HepG2 (cell line): ENCODE measurements around the gene EXOC3L4. TPM values are rescaled to one million over a fixed set of nuclear protein-coding genes. Genes with fewer than 3 reads are reported as not detected.

Experiments used
- ATAC-seq: fragments of 200-7000 bp; cut with Tn5 transposase; 3 replicates; pipeline ENCODE4 v1.9.1; 2020; ENCODE audit warnings: mild to moderate bottlenecking, moderate library complexity
- BruUV-seq: library from RNA; stranded (reverse); fragments of 400-500 nt; replicated peaks from 2 replicates; lab custom pipeline; 2021; lab: Mats Ljungman, UMichigan
- CTCF ChIA-PET: fragments of 300-600 bp; formaldehyde crosslinking; extraction: SDS; loops from one replicate; lab custom pipeline; 2021; ENCODE audit warnings: low total read pairs, inconsistent platforms, low intra/inter-chr PET ratio; lab: Yijun Ruan, JAX
- POLR2A ChIA-PET: fragments of 350-600 bp; sonication (Branson Sonifier 250); formaldehyde crosslinking; loops from one replicate; lab custom pipeline; 2020; ENCODE audit warnings: antibody characterized with exemption, inconsistent platforms; lab: Yijun Ruan, JAX
- DNase-seq: peaks from one replicate; pipeline ENCODE4 v3.0.0-alpha.2; 2015; ENCODE audit warnings: low spot score
- FAIRE-seq: peaks from 3 replicates; lab custom pipeline; 2011; peaks lifted over from hg19 to GRCh38; lab: Jason Lieb, UNC
- H2AFZ ChIP-seq: one replicate; pipeline ENCODE4 v1.6.1; 2011; ENCODE audit warnings: low read length, inconsistent platforms
- H3K27ac ChIP-seq: fragments of 300-600 bp; 3 replicates; pipeline ENCODE4 v1.8.0; 2011; ENCODE audit warnings: mixed run types, mild to moderate bottlenecking, mixed read lengths, low read length, inconsistent platforms; ENCODE audit not compliant: insufficient read depth; ENCODE audit errors: extremely low read length
- H3K27me3 ChIP-seq, 2 experiments: fragments of 200-600 bp in 1 of 2; 2 replicates in 1 of 2; 3 replicates in 1 of 2; pipeline versions ENCODE4 v1.6.0 to v1.8.0; 2011; ENCODE audit warnings: low read length in 2 of 2, mild to moderate bottlenecking in 2 of 2, moderate library complexity in 2 of 2, inconsistent platforms in 1 of 2; ENCODE audit not compliant: insufficient read depth in 2 of 2, control insufficient read depth in 1 of 2
- H3K36me3 ChIP-seq, 2 experiments: fragments of 200-600 bp in 1 of 2; replicated peaks in 1 of 2; 2 replicates in 1 of 2; 3 replicates in 1 of 2; pipeline versions ENCODE4 v1.5.1 to v1.8.0; 2011; ENCODE audit warnings: low read length in 2 of 2, inconsistent platforms in 1 of 2; ENCODE audit not compliant: insufficient read depth in 2 of 2, control insufficient read depth in 1 of 2
- H3K4me1 ChIP-seq: 2 replicates; pipeline ENCODE4 v1.5.1; 2012; ENCODE audit warnings: low read length, inconsistent platforms; ENCODE audit not compliant: insufficient read depth
- H3K4me2 ChIP-seq: 2 replicates; pipeline ENCODE4 v1.6.0; 2011; ENCODE audit warnings: low read depth, low read length, inconsistent platforms
- H3K4me3 ChIP-seq, 3 experiments: fragments of 200-600 bp in 1 of 3; sonication (generic), shearing (Covaris generic) in 1 of 3; replicated peaks in 1 of 3; 2 replicates each; pipeline ENCODE4 v1.5.1; 2011 to 2016; ENCODE audit warnings: low read length in 3 of 3, inconsistent platforms in 2 of 3, low read depth in 2 of 3, mild to moderate bottlenecking in 2 of 3, control low read depth in 1 of 3, mixed read lengths in 1 of 3; ENCODE audit not compliant: insufficient read depth in 1 of 3
- H3K79me2 ChIP-seq: one replicate; pipeline ENCODE4 v1.6.1; 2011; ENCODE audit warnings: low read length, inconsistent platforms; ENCODE audit not compliant: insufficient read depth
- H3K9ac ChIP-seq: 2 replicates; pipeline ENCODE4 v1.6.0; 2011; ENCODE audit warnings: mild to moderate bottlenecking, low read depth, low read length, inconsistent platforms; ENCODE audit not compliant: insufficient read depth
- H3K9me3 ChIP-seq: 2 replicates; pipeline ENCODE4 v1.5.1; 2012; ENCODE audit warnings: mild to moderate bottlenecking, low read length
- H4K20me1 ChIP-seq: 2 replicates; pipeline ENCODE4 v1.6.0; 2011; ENCODE audit warnings: inconsistent platforms, mild to moderate bottlenecking, low read length, moderate library complexity; ENCODE audit not compliant: insufficient read depth
- FOXP1 ChIP-seq, 2 experiments: fragments of 450-650 bp in 1 of 2; IDR thresholded peaks; 2 replicates each; pipeline ENCODE4 v1.6.1; 2017 to 2018; ENCODE audit warnings: antibody characterized with exemption in 1 of 2
- ZKSCAN8 ChIP-seq: IDR thresholded peaks from 2 replicates; pipeline ENCODE4 v1.6.1; 2016; ENCODE audit warnings: borderline replicate concordance, missing genetic modification reagents, missing compliant biosample characterization
- ZNF724P ChIP-seq: sonication (generic); formaldehyde crosslinking; IDR thresholded peaks from 2 replicates; pipeline ENCODE4 v1.8.0; 2022; ENCODE audit warnings: missing genetic modification reagents, borderline replicate concordance
- WGBS: methylation state at CpG from one replicate; pipeline ENCODE4 v1.1.6; 2017; ENCODE audit warnings: low lambda C conversion rate; 5-methylcytosine and 5-hydroxymethylcytosine counted together
- in situ Hi-C: cut with HindIII; loops from 2 replicates; pipeline ENCODE4 v1.10.0; 2017; ENCODE audit warnings: low pct_unique_long_range_greater_than_20kb; ENCODE audit not compliant: extremely low pct_ligation_motif_present
- intact Hi-C: fragments of 100-400 bp; cut with micrococcal nuclease; formaldehyde crosslinking; loops from one replicate; pipeline ENCODE4 v1.10.0; 2022; ENCODE audit not compliant: unreplicated experiment
- polyA plus RNA-seq, 8 experiments: library from polyadenylated mRNA; depleted of rRNA in 3 of 8; stranded (reverse) in 7 of 8; unstranded in 1 of 8; fragments of >200 nt; fragmentation: Illumina TruSeq in 4 of 8; extraction: Trizol in 4 of 8; gene quantifications; 2 replicates each; pipeline versions ENCODE4 v1.2.1 to v1.2.3, GENCODE V29; 2011 to 2016; ENCODE audit warnings: low read depth in 4 of 8, missing spikeins in 1 of 8, mixed read lengths in 1 of 8; ENCODE audit not compliant: insufficient read depth in 1 of 8
- total RNA-seq, 5 experiments: library from RNA; depleted of rRNA; stranded (reverse); fragments of >200 nt; fragmentation: Illumina TruSeq; extraction: Trizol; gene quantifications; 2 replicates each; pipeline ENCODE4 v1.2.3, GENCODE V29; 2016; ENCODE audit warnings: low read depth in 1 of 5
- TF ChIP-seq, protein P1 (sequence below): sonication (generic); formaldehyde crosslinking; IDR thresholded peaks from 2 replicates; pipeline ENCODE4 v1.8.0; 2022; ENCODE audit warnings: missing genetic modification reagents, mild to moderate bottlenecking, moderate library complexity, borderline replicate concordance
- TF ChIP-seq, protein P2 (sequence below), 2 experiments: fragments of 450-650 bp in 1 of 2; sonication (generic) in 1 of 2; formaldehyde crosslinking in 1 of 2; IDR thresholded peaks; 2 replicates each; pipeline versions ENCODE4 v1.6.1 to v1.8.0; 2016 to 2022; ENCODE audit warnings: antibody characterized with exemption in 1 of 2, mild to moderate bottlenecking in 1 of 2, missing genetic modification reagents in 1 of 2
- TF ChIP-seq, protein P3 (sequence below): sonication (generic); formaldehyde crosslinking; IDR thresholded peaks from 2 replicates; pipeline ENCODE4; 2020; ENCODE audit warnings: missing genetic modification reagents, mild to moderate bottlenecking, borderline replicate concordance
- TF ChIP-seq, protein P4 (sequence below): sonication (generic); formaldehyde crosslinking; IDR thresholded peaks from 2 replicates; pipeline ENCODE4 v1.8.0; 2022; ENCODE audit warnings: missing genetic modification reagents, low read depth, mild to moderate bottlenecking, borderline replicate concordance

Gene EXOC3L4
- total and polyA plus RNA-seq, 2 of the 13 experiments (the other 11 are each of a cell fraction or from before 2014, with no cell fraction given): 11.8 to 27.0 TPM

DNA sequence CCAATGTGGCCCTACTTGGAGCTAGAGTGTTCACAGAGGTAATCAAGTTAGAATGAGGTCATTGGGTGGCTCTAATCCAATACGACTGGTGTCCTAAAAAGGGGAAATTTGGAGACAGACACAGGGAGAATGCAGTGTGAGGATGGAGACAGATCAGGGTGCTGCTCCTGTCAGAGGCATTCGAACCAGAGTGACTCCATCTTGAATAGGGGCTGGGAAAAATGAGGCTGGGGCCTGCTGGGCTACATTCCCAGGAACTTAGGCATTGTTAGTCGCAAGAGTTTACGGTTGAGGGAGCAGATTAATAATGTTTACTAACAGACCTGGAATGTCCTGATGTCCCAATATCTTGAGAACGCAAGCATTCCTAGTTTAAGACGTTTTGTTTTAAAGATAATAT is 49.0 kb downstream of the EXOC3L4 start:
- no peak overlapping the region for H3K9ac ChIP-seq
- DNase-seq (no peak), FAIRE-seq (no peak), ATAC-seq (no peak)
- no peaks in the 10 kb centered on the region for H3K9me3 ChIP-seq
- no peaks in the 10 kb centered on the region for H3K79me2 ChIP-seq
- no peaks in the 10 kb centered on the region for H4K20me1 ChIP-seq
- in situ Hi-C loops (no loop called here), intact Hi-C loops (no loop called here)
- H3K27ac ChIP-seq: no peak overlapping the region
- no TSS peak for BruUV-seq
- ChIA-PET POLR2A (no interaction called here), CTCF (no interaction called here)
- H3K4me1 ChIP-seq: peaks cover 18% of the 10 kb centered on the region
- H3K4me2 ChIP-seq: no peak overlapping the region
- H3K36me3 ChIP-seq: no peaks in the 10 kb centered on the region
- no peak overlapping the region for H3K4me3 ChIP-seq
- WGBS: 11% methylated on average over 6 of the region's 6 CpGs
- peaks cover 1 to 42% of the 10 kb centered on the region in 2 experiments; a peak in 2 of 5 replicates for H3K27me3 ChIP-seq
- no peak overlapping the region for H2AFZ ChIP-seq
- TF ChIP-seq, protein P1, sequence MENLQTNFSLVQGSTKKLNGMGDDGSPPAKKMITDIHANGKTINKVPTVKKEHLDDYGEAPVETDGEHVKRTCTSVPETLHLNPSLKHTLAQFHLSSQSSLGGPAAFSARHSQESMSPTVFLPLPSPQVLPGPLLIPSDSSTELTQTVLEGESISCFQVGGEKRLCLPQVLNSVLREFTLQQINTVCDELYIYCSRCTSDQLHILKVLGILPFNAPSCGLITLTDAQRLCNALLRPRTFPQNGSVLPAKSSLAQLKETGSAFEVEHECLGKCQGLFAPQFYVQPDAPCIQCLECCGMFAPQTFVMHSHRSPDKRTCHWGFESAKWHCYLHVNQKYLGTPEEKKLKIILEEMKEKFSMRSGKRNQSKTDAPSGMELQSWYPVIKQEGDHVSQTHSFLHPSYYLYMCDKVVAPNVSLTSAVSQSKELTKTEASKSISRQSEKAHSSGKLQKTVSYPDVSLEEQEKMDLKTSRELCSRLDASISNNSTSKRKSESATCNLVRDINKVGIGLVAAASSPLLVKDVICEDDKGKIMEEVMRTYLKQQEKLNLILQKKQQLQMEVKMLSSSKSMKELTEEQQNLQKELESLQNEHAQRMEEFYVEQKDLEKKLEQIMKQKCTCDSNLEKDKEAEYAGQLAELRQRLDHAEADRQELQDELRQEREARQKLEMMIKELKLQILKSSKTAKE (CRISPR knock-in tag): no peak
- TF ChIP-seq, protein P2, sequence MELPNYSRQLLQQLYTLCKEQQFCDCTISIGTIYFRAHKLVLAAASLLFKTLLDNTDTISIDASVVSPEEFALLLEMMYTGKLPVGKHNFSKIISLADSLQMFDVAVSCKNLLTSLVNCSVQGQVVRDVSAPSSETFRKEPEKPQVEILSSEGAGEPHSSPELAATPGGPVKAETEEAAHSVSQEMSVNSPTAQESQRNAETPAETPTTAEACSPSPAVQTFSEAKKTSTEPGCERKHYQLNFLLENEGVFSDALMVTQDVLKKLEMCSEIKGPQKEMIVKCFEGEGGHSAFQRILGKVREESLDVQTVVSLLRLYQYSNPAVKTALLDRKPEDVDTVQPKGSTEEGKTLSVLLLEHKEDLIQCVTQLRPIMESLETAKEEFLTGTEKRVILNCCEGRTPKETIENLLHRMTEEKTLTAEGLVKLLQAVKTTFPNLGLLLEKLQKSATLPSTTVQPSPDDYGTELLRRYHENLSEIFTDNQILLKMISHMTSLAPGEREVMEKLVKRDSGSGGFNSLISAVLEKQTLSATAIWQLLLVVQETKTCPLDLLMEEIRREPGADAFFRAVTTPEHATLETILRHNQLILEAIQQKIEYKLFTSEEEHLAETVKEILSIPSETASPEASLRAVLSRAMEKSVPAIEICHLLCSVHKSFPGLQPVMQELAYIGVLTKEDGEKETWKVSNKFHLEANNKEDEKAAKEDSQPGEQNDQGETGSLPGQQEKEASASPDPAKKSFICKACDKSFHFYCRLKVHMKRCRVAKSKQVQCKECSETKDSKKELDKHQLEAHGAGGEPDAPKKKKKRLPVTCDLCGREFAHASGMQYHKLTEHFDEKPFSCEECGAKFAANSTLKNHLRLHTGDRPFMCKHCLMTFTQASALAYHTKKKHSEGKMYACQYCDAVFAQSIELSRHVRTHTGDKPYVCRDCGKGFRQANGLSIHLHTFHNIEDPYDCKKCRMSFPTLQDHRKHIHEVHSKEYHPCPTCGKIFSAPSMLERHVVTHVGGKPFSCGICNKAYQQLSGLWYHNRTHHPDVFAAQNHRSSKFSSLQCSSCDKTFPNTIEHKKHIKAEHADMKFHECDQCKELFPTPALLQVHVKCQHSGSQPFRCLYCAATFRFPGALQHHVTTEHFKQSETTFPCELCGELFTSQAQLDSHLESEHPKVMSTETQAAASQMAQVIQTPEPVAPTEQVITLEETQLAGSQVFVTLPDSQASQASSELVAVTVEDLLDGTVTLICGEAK (IDR thresholded peaks at IDR 0.05): no peak
- TF ChIP-seq, protein P2 (CRISPR knock-in tag; IDR thresholded peaks at IDR 0.05): no peak
- no peak for TF ChIP-seq FOXP1 (IDR thresholded peaks at IDR 0.05)
- TF ChIP-seq FOXP1 (CRISPR knock-in tag; IDR thresholded peaks at IDR 0.05): no peak
- TF ChIP-seq ZKSCAN8 (CRISPR knock-in tag): no peak
- TF ChIP-seq, protein P3, sequence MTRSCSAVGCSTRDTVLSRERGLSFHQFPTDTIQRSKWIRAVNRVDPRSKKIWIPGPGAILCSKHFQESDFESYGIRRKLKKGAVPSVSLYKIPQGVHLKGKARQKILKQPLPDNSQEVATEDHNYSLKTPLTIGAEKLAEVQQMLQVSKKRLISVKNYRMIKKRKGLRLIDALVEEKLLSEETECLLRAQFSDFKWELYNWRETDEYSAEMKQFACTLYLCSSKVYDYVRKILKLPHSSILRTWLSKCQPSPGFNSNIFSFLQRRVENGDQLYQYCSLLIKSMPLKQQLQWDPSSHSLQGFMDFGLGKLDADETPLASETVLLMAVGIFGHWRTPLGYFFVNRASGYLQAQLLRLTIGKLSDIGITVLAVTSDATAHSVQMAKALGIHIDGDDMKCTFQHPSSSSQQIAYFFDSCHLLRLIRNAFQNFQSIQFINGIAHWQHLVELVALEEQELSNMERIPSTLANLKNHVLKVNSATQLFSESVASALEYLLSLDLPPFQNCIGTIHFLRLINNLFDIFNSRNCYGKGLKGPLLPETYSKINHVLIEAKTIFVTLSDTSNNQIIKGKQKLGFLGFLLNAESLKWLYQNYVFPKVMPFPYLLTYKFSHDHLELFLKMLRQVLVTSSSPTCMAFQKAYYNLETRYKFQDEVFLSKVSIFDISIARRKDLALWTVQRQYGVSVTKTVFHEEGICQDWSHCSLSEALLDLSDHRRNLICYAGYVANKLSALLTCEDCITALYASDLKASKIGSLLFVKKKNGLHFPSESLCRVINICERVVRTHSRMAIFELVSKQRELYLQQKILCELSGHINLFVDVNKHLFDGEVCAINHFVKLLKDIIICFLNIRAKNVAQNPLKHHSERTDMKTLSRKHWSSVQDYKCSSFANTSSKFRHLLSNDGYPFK (CRISPR knock-in tag): no peak
- no peak for TF ChIP-seq ZNF724P (CRISPR knock-in tag)
- TF ChIP-seq, protein P4, sequence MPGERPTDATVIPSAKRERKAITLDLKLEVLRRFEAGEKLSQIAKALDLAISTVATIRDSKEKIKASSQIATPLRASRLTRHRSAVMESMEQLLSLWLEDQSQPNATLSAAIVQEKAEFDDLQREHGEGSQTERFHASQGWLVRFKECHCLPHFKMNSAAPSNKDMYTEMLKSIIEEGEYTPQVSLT (CRISPR knock-in tag): no peak
